ENCODE results near the gene LGALS7B. TPM values are rescaled to one million over a fixed set of nuclear protein-coding genes. Genes with fewer than 3 reads are reported as not detected.
A peak's percentile ranks its signal among the peaks of the same experiment; 100 is the strongest.
"Not testable (repeated sequence)": the region's sequence is repeated elsewhere in the genome, so short reads cannot be mapped to it uniquely, and the experiment has no call there.

Gene LGALS7B
- polyA plus RNA-seq, 1 of the 3 experiments (the other 2 are of a cell fraction) = not detected

GRCh38 chr19:38766276-38767047, 22.5 kb upstream of the LGALS7B start:
- no peaks in the 10 kb centered on the region for H3K36me3 ChIP-seq (replicated peaks in 1 of 2; ENCODE audit: control insufficient read depth in 1 of 2, insufficient read depth in 2 of 2, low read length in 1 of 2)
- H3K9me3 ChIP-seq = no peaks in the 10 kb centered on the region
- no peaks in the 10 kb centered on the region for H3F3A ChIP-seq (replicated peaks; ENCODE audit: insufficient read depth)
- POLR2A ChIA-PET = no interaction called here
- no peak for DNase-seq
- H3K79me2 ChIP-seq (ENCODE audit: insufficient read depth) = no peaks in the 10 kb centered on the region
- no peak overlapping the region for H3K27ac ChIP-seq (ENCODE audit: low read depth in 2 of 2, low read length in 1 of 2)
- TF ChIP-seq ELF1 (IDR thresholded peaks at IDR 0.05) = no peak
- no peak for TF ChIP-seq GABPA (IDR thresholded peaks at IDR 0.05; ENCODE audit: low read depth)
- H3K9ac ChIP-seq = no peak overlapping the region
- H4K20me1 ChIP-seq (ENCODE audit: insufficient read depth) = no peaks in the 10 kb centered on the region
- H3K4me2 ChIP-seq = no peak overlapping the region
- WGBS (ENCODE audit: low lambda C conversion rate) = 91% methylated on average over 10 of the region's 10 CpGs
- no peak overlapping the region for H3K4me3 ChIP-seq (ENCODE audit: low read depth in 2 of 2, low read length in 1 of 2)
- no peaks in the 10 kb centered on the region for H3K4me1 ChIP-seq (ENCODE audit: control insufficient read depth in 1 of 2, insufficient read depth in 2 of 2, low read depth in 1 of 2, low read length in 1 of 2)
- CTCF ChIA-PET = no interaction called here
- no peaks in the 10 kb centered on the region for H3K9me2 ChIP-seq
- no peaks in the 10 kb centered on the region for H3K27me3 ChIP-seq (ENCODE audit: insufficient read depth)
- H2AFZ ChIP-seq (ENCODE audit: low read depth) = no peak overlapping the region

GRCh38 chr19:38769635-38770211, 19.3 kb upstream of the LGALS7B start:
- no peak overlapping the region for H3K4me2 ChIP-seq
- H3K27me3 ChIP-seq (ENCODE audit: insufficient read depth) = no peaks in the 10 kb centered on the region
- H3K9me3 ChIP-seq = no peaks in the 10 kb centered on the region
- ChIA-PET CTCF (interaction anchor here (0.6 to 1.7 kb wide), 7 partner anchors 13 to 161 kb away, joined by 3 to 13 read pairs (median 3); partner anchors contain the start of genes ECH1, LGALS7B, MRPS12 and SARS2), POLR2A (no interaction called here)
- H3K36me3 ChIP-seq (replicated peaks in 1 of 2; ENCODE audit: control insufficient read depth in 1 of 2, insufficient read depth in 2 of 2, low read length in 1 of 2) = no peaks in the 10 kb centered on the region
- H3K9ac ChIP-seq = no peak overlapping the region
- H3K4me3 ChIP-seq (ENCODE audit: low read depth in 2 of 2, low read length in 1 of 2) = no peak overlapping the region; a peak in 1 of 4 replicates
- DNase-seq = peak; percentile 83
- H3K9me2 ChIP-seq = no peaks in the 10 kb centered on the region
- H3F3A ChIP-seq (replicated peaks; ENCODE audit: insufficient read depth) = no peaks in the 10 kb centered on the region
- H4K20me1 ChIP-seq (ENCODE audit: insufficient read depth) = no peaks in the 10 kb centered on the region
- TF ChIP-seq RAD21 (IDR thresholded peaks at IDR 0.05; ENCODE audit: low read length) (peak; percentile 27), POLR2AphosphoS5 (IDR thresholded peaks at IDR 0.05; ENCODE audit: low read depth, low read length) (no peak), CTCF (IDR thresholded peaks at IDR 0.05) (peak; percentile 49)
- no peaks in the 10 kb centered on the region for H3K79me2 ChIP-seq (ENCODE audit: insufficient read depth)
- WGBS (ENCODE audit: low lambda C conversion rate) = 68% methylated on average over 22 of the region's 42 CpGs
- H3K4me1 ChIP-seq (ENCODE audit: control insufficient read depth in 1 of 2, insufficient read depth in 2 of 2, low read depth in 1 of 2, low read length in 1 of 2) = no peaks in the 10 kb centered on the region
- no peak overlapping the region for H3K27ac ChIP-seq (ENCODE audit: low read depth in 2 of 2, low read length in 1 of 2)
- H2AFZ ChIP-seq (ENCODE audit: low read depth) = no peak overlapping the region

GRCh38 chr19:38770228-38770948, 18.6 kb upstream of the LGALS7B start:
- H3K9ac ChIP-seq; H3K27ac ChIP-seq (ENCODE audit: low read depth in 2 of 2, low read length in 1 of 2); H3K27me3 ChIP-seq (ENCODE audit: insufficient read depth); H3K9me3 ChIP-seq; POLR2A ChIA-PET; H3K36me3 ChIP-seq (replicated peaks in 1 of 2; ENCODE audit: control insufficient read depth in 1 of 2, insufficient read depth in 2 of 2, low read length in 1 of 2); H3K9me2 ChIP-seq; H3K4me1 ChIP-seq (ENCODE audit: control insufficient read depth in 1 of 2, insufficient read depth in 2 of 2, low read depth in 1 of 2, low read length in 1 of 2); DNase-seq; H4K20me1 ChIP-seq (ENCODE audit: insufficient read depth); H3K4me2 ChIP-seq; H2AFZ ChIP-seq (ENCODE audit: low read depth); H3K4me3 ChIP-seq (ENCODE audit: low read depth in 2 of 2, low read length in 1 of 2); H3F3A ChIP-seq (replicated peaks; ENCODE audit: insufficient read depth); H3K79me2 ChIP-seq (ENCODE audit: insufficient read depth): not testable (repeated sequence)
- WGBS (ENCODE audit: low lambda C conversion rate) = 70% methylated on average over 2 of the region's 58 CpGs
- CTCF ChIA-PET = interaction anchor here (1.0 to 1.7 kb wide), 5 partner anchors 18 to 160 kb away, joined by 3 to 13 read pairs (median 4); partner anchors contain the start of genes ECH1, LGALS7B, MRPS12 and SARS2

- H3K4me3 ChIP-seq (ENCODE audit: low read depth in 2 of 2, low read length in 1 of 2); H3K4me2 ChIP-seq; H4K20me1 ChIP-seq (ENCODE audit: insufficient read depth); H3K4me1 ChIP-seq (ENCODE audit: control insufficient read depth in 1 of 2, insufficient read depth in 2 of 2, low read depth in 1 of 2, low read length in 1 of 2); H2AFZ ChIP-seq (ENCODE audit: low read depth); H3K9me2 ChIP-seq; H3K36me3 ChIP-seq (replicated peaks in 1 of 2; ENCODE audit: control insufficient read depth in 1 of 2, insufficient read depth in 2 of 2, low read length in 1 of 2); H3K27me3 ChIP-seq (ENCODE audit: insufficient read depth); POLR2A ChIA-PET; H3K9me3 ChIP-seq; H3F3A ChIP-seq (replicated peaks; ENCODE audit: insufficient read depth); DNase-seq; H3K79me2 ChIP-seq (ENCODE audit: insufficient read depth); CTCF ChIA-PET; H3K9ac ChIP-seq; H3K27ac ChIP-seq (ENCODE audit: low read depth in 2 of 2, low read length in 1 of 2): not testable (repeated sequence)
- WGBS (ENCODE audit: low lambda C conversion rate) = 83% methylated on average over 1 of the region's 22 CpGs
These were observed 18.1 kb upstream of the LGALS7B start for GRCh38 chr19:38770949-38771275.

- 100% methylated on average over 1 of the region's 30 CpGs for WGBS (ENCODE audit: low lambda C conversion rate)
These were observed 17.4 kb upstream of the LGALS7B start for GRCh38 chr19:38771569-38771968.

More at GRCh38 chr19:38771569-38771968, 17.4 kb upstream of the LGALS7B start:
- H2AFZ ChIP-seq (ENCODE audit: low read depth); H4K20me1 ChIP-seq (ENCODE audit: insufficient read depth); H3K79me2 ChIP-seq (ENCODE audit: insufficient read depth); DNase-seq; H3K9me3 ChIP-seq; H3K4me3 ChIP-seq (ENCODE audit: low read depth in 2 of 2, low read length in 1 of 2); H3F3A ChIP-seq (replicated peaks; ENCODE audit: insufficient read depth); H3K27me3 ChIP-seq (ENCODE audit: insufficient read depth); H3K4me1 ChIP-seq (ENCODE audit: control insufficient read depth in 1 of 2, insufficient read depth in 2 of 2, low read depth in 1 of 2, low read length in 1 of 2); H3K4me2 ChIP-seq; H3K9me2 ChIP-seq; POLR2A ChIA-PET; CTCF ChIA-PET; H3K9ac ChIP-seq; H3K36me3 ChIP-seq (replicated peaks in 1 of 2; ENCODE audit: control insufficient read depth in 1 of 2, insufficient read depth in 2 of 2, low read length in 1 of 2); H3K27ac ChIP-seq (ENCODE audit: low read depth in 2 of 2, low read length in 1 of 2): not testable (repeated sequence)

Data from SK-N-SH (cell line).